ENCODE measurements around the gene DPEP2NB.

- no peak for TF ChIP-seq CTCF (IDR thresholded peaks at IDR 0.05; ENCODE audit: low read depth, low read length, poor library complexity, severe bottlenecking)
- TF ChIP-seq EZH2phosphoT487 (IDR thresholded peaks at IDR 0.05; ENCODE audit: borderline replicate concordance, low read length) = no peak
These were observed 13.3 kb upstream of the DPEP2NB start for GRCh38 chr16:68028996-68029395.

Measured in DOHH2 (cell line).